Endothelial cell of umbilical vein (primary cell): ENCODE results near the gene ABHD14A. TPM values are rescaled to one million over a fixed set of nuclear protein-coding genes. Genes with fewer than 3 reads are reported as not detected.

Source experiments
- BruUV-seq: library from RNA; stranded (reverse); fragments of 400-500 nt; replicated peaks from 2 replicates; lab custom pipeline; 2021; lab: Mats Ljungman, UMichigan
- CTCF ChIA-PET: fragments of 300-600, 350-600 bp; sonication (Branson Sonifier 250); formaldehyde crosslinking; loops from one replicate; lab custom pipeline; 2021; ENCODE audit warnings: antibody characterized with exemption, inconsistent platforms; lab: Charles Lee
- POLR2A ChIA-PET: fragments of 300-600, 350-600 bp; sonication (Branson Sonifier 250); formaldehyde crosslinking; loops from one replicate; lab custom pipeline; 2021; ENCODE audit warnings: antibody characterized with exemption, inconsistent platforms; lab: Charles Lee
- DNase-seq: peaks from one replicate; pipeline ENCODE4 v3.0.0-alpha.2; 2011; ENCODE audit warnings: low read depth, low spot score
- FAIRE-seq: peaks from 2 replicates; lab custom pipeline; 2011; peaks lifted over from hg19 to GRCh38; lab: Jason Lieb, UNC
- H2AFZ ChIP-seq: 2 replicates; pipeline ENCODE4 v1.6.0; 2012; ENCODE audit warnings: low read depth, low read length, control low read depth, inconsistent platforms
- H3K27ac ChIP-seq: 2 replicates; pipeline ENCODE4 v1.5.1; 2011; ENCODE audit warnings: low read depth, mild to moderate bottlenecking, control low read depth, low read length, moderate library complexity; ENCODE audit not compliant: insufficient read depth
- H3K27me3 ChIP-seq, 2 experiments: 2 replicates each; pipeline versions ENCODE4 v1.6.0 to v1.6.1; 2011; ENCODE audit warnings: low read length in 2 of 2, mixed read lengths in 1 of 2; ENCODE audit not compliant: control insufficient read depth in 2 of 2, insufficient read depth in 2 of 2
- H3K36me3 ChIP-seq, 2 experiments: 2 replicates in 1 of 2; 3 replicates in 1 of 2; pipeline ENCODE4 v1.5.1; 2011; ENCODE audit warnings: low read length in 2 of 2, mild to moderate bottlenecking in 1 of 2, moderate library complexity in 1 of 2; ENCODE audit not compliant: control insufficient read depth in 2 of 2, insufficient read depth in 2 of 2; ENCODE audit errors: extremely low read depth in 1 of 2
- H3K4me1 ChIP-seq: 3 replicates; pipeline ENCODE4 v1.5.1; 2011; ENCODE audit warnings: mild to moderate bottlenecking, low read length; ENCODE audit not compliant: control insufficient read depth, insufficient read depth; ENCODE audit errors: extremely low read depth
- H3K4me2 ChIP-seq: 2 replicates; pipeline ENCODE4 v1.6.1; 2011; ENCODE audit warnings: low read length, control low read depth, mixed read lengths; ENCODE audit not compliant: insufficient read depth
- H3K4me3 ChIP-seq, 3 experiments: fragments of 200-600 bp in 1 of 3; sonication (generic), shearing (Covaris generic) in 1 of 3; replicated peaks in 1 of 3; 2 replicates each; pipeline ENCODE4 v1.5.1; 2011 to 2016; ENCODE audit warnings: control low read depth in 3 of 3, low read length in 3 of 3, mild to moderate bottlenecking in 2 of 3, inconsistent platforms in 1 of 3, low read depth in 1 of 3, moderate library complexity in 1 of 3; ENCODE audit not compliant: insufficient read depth in 1 of 3
- H3K79me2 ChIP-seq: 2 replicates; pipeline ENCODE4 v1.6.0; 2012; ENCODE audit warnings: low read length, inconsistent platforms; ENCODE audit not compliant: control insufficient read depth, insufficient read depth
- H3K9ac ChIP-seq: replicated peaks from 2 replicates; pipeline ENCODE3; 2011; ENCODE audit warnings: low read length, control low read depth; ENCODE audit not compliant: insufficient read depth; ENCODE audit errors: extremely low read depth
- H3K9me1 ChIP-seq: replicated peaks from 3 replicates; pipeline ENCODE4 v1.6.0; 2011; ENCODE audit warnings: mild to moderate bottlenecking, low read length; ENCODE audit not compliant: control insufficient read depth, insufficient read depth; ENCODE audit errors: extremely low read depth
- H3K9me3 ChIP-seq: replicated peaks from 2 replicates; pipeline ENCODE4 v1.5.1; 2012; ENCODE audit warnings: low read length, inconsistent platforms; ENCODE audit not compliant: control insufficient read depth, insufficient read depth
- H4K20me1 ChIP-seq: replicated peaks from 2 replicates; pipeline ENCODE3; 2011; ENCODE audit warnings: mild to moderate bottlenecking, low read length; ENCODE audit not compliant: control insufficient read depth, insufficient read depth; ENCODE audit errors: extremely low read depth
- CTCF ChIP-seq, 2 donors: IDR thresholded peaks; 1 replicate in 1 of 2; 2 replicates in 1 of 2; pipeline ENCODE4 v1.5.1; 2011; ENCODE audit warnings: low read length in 2 of 2, mild to moderate bottlenecking in 2 of 2, moderate library complexity in 2 of 2, control low read depth in 1 of 2, inconsistent platforms in 1 of 2, low read depth in 1 of 2; ENCODE audit not compliant: insufficient read depth in 1 of 2; ENCODE audit errors: extremely low read depth in 1 of 2
- EZH2 ChIP-seq: IDR thresholded peaks from 2 replicates; pipeline ENCODE4 v1.6.1; 2012; ENCODE audit warnings: borderline replicate concordance, low read depth, mild to moderate bottlenecking, moderate library complexity, low read length, inconsistent platforms; ENCODE audit not compliant: severe bottlenecking
- FOS ChIP-seq: IDR thresholded peaks from 2 replicates; pipeline ENCODE4 v1.6.1; 2011; ENCODE audit warnings: mild to moderate bottlenecking, low read length, moderate library complexity, borderline replicate concordance; ENCODE audit not compliant: insufficient read depth
- GATA2 ChIP-seq: IDR thresholded peaks from 2 replicates; pipeline ENCODE4 v1.7.0; 2011; ENCODE audit warnings: low read depth, mild to moderate bottlenecking, moderate library complexity, mixed read lengths, low read length; ENCODE audit not compliant: insufficient read length, insufficient read depth
- JUN ChIP-seq: IDR thresholded peaks from 2 replicates; pipeline ENCODE4 v1.6.1; 2011; ENCODE audit warnings: borderline replicate concordance, low read depth; ENCODE audit not compliant: insufficient read length, insufficient read depth
- MAX ChIP-seq: IDR thresholded peaks from 2 replicates; pipeline ENCODE4 v1.6.1; 2011; ENCODE audit not compliant: insufficient read depth, insufficient read length
- MYC ChIP-seq: IDR thresholded peaks from one replicate; pipeline ENCODE4 v1.6.1; 2011; ENCODE audit warnings: mild to moderate bottlenecking, low read depth, low read length
- POLR2A ChIP-seq: IDR thresholded peaks from 2 replicates; pipeline ENCODE4 v1.6.1; 2012; ENCODE audit warnings: low read depth, mild to moderate bottlenecking, control low read depth, low read length
- POLR2AphosphoS5 ChIP-seq: IDR thresholded peaks from 2 replicates; pipeline ENCODE4 v1.6.1; 2012; ENCODE audit warnings: low read depth, mild to moderate bottlenecking, control low read depth, low read length, moderate library complexity; ENCODE audit not compliant: insufficient read depth
- dilution Hi-C: fragments of 300-500 bp; cut with MboI; formaldehyde crosslinking; loops from one replicate; pipeline ENCODE4 v1.15.0; 2019; ENCODE audit warnings: low sequenced_read_pairs; ENCODE audit not compliant: extremely low pct_ligation_motif_present
- intact Hi-C: fragments of 100-400 bp; cut with micrococcal nuclease; formaldehyde crosslinking; loops from one replicate; pipeline ENCODE4 v1.10.0; 2022
- polyA plus RNA-seq, 4 experiments: library from polyadenylated mRNA; depleted of rRNA in 3 of 4; stranded (reverse) in 3 of 4; unstranded in 1 of 4; fragments of >200 nt; gene quantifications; 2 replicates each; pipeline versions ENCODE4 v1.2.1 to v1.2.3, GENCODE V29; 2011 to 2012; ENCODE audit warnings: missing spikeins in 1 of 4
- total RNA-seq: library from RNA; stranded (reverse); gene quantifications from 2 replicates; pipeline ENCODE4 v1.2.3, GENCODE V29; 2021

ABHD14A gene
- total and polyA plus RNA-seq, 2 donors (not counting 3 experiments of a cell fraction or from before 2014, with no cell fraction given): 6.6 to 23.7 TPM

- Histone ChIP-seq H2AFZ (no peak overlapping the region), H3K9me3 (no peaks in the 10 kb centered on the region), H3K9ac (no peak overlapping the region), H3K9me1 (no peaks in the 10 kb centered on the region), H3K27me3 (no peaks in the 10 kb centered on the region), H3K27ac (no peak overlapping the region), H3K4me3 (no peak overlapping the region), H3K79me2 (no peaks in the 10 kb centered on the region), H3K4me2 (no peak overlapping the region), H3K36me3 (no peaks in the 10 kb centered on the region), H3K4me1 (peaks cover 9% of the 10 kb centered on the region), H4K20me1 (no peaks in the 10 kb centered on the region)
- ChIA-PET POLR2A (no interaction called here), CTCF (interaction anchor here (1.0 to 3.9 kb wide), 3 partner anchors 14 to 38 kb away, joined by 5 to 29 read pairs (median 8); partner anchors contain the start of gene DUSP7)
- FAIRE-seq: no peak
- BruUV-seq: no TSS peak
- dilution Hi-C loops: no loop called here
- TF ChIP-seq MAX (no peak), POLR2AphosphoS5 (no peak), JUN (no peak), FOS (no peak), CTCF (IDR thresholded peaks at IDR 0.05; ENCODE audit: extremely low read depth in 1 of 2, insufficient read depth in 1 of 2, low read depth in 1 of 2, low read length in 2 of 2) (no peak), EZH2 (no peak), GATA2 (no peak), POLR2A (no peak), MYC (no peak)
- no peak for DNase-seq
- intact Hi-C loops: no loop called here
These were observed 42.7 kb downstream of the ABHD14A start for GRCh38 chr3:52017586-52017985.
